SU-DHL-6 (cell line): ENCODE data around the gene ATP2A3.

Experiments used
- CTCF ChIP-seq: fragments of 200-600 bp; sonication (generic); IDR thresholded peaks from one replicate; pipeline ENCODE4 v1.5.1; 2017; ENCODE audit warnings: antibody characterized with exemption, mild to moderate bottlenecking, low read length, moderate library complexity; ENCODE audit not compliant: insufficient read depth, poor library complexity, severe bottlenecking
- EZH2phosphoT487 ChIP-seq: fragments of 200-600 bp; sonication (generic), shearing (Covaris generic); conservative IDR thresholded peaks from 2 replicates; pipeline ENCODE4 v1.6.1; 2018; ENCODE audit warnings: mild to moderate bottlenecking, antibody characterized with exemption, low read length, moderate library complexity, mixed read lengths

- TF ChIP-seq CTCF, result no peak
- no peak for TF ChIP-seq EZH2phosphoT487
These were observed 71.1 kb downstream of the ATP2A3 start, which contains the start of gene CAMKK1 for GRCh38 chr17:3893003-3893719.
